HG03064 (cell line): Measurements from ENCODE around the gene DPRX.

Experiments used
- ATAC-seq: cut with Tn5 transposase; IDR thresholded peaks from one replicate; pipeline ENCODE4 v1.9.1; 2021; ENCODE audit warnings: low read depth; ENCODE audit not compliant: unreplicated experiment

DPRX gene, protein sequence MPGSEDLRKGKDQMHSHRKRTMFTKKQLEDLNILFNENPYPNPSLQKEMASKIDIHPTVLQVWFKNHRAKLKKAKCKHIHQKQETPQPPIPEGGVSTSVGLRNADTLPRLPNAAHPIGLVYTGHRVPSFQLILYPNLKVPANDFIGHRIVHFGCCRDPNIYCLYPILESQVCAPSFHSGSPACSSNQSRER

DNA sequence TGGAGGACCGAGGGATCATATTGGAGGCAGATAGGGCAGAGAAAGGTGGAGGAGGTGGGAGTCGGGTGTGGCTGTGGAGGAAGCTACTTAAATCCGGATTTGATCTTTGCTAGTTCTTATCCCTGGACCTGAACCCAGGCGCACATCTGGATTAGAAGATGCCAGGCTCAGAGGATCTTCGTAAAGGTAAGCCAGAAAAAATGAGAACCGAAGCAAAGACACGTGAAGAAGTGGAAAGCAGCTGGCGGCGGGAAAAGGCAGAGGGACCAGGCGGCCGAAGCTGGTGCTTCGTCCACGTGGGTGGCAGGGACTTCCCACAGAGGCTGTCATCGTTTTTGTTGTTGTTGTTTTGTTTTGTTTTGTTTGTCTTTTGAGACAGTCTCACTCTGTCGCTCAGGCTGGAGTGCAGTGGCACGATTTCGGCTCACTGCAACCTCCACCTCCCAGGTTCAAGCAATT lies at the start of gene DPRX:
TSS of gene DPRX (plus strand) at position 51 of the 459 bp plus-strand sequence. CDS start at position 159, 108 bp downstream.
- ATAC-seq, result no peak

DNA sequence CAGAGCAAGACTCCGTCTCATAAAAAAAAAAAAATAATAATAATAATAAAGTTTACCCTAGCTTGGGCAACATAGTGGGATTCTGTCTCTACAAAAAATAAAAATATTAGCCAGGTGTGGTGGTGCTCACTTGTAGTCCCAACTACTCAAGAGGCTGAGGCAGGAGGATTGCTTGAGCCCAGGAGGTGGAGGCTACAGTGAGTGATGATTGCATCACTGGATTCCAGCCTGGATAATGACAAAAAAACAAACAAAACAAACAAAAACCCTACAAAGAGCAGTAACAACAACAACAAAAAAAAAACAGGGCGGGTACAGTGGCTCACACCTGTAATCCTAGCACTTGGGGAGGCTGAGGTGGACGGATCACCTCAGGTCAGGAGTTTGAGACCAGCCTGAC lies 48.6 kb upstream of the DPRX start:
- ATAC-seq, result no peak

DNA sequence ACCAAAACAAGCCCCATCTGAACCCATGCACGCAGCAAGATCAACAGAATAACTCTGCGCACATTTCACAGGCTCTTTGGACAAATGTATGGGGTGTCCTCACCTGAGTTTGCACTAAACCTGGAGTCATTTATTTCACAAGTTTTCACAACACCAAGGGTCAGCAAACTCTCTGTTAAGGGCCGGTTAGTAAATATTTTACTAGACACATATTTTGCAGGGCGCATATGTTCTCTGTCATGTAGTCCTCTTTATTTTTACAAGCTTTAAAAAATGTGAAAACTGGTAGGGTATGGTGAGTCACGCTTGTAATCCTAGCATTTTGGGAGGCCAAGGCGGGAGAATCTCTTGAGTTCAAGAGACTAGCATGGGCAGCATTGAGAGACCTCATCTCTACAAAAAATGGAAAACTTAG lies 45.5 kb upstream of the DPRX start:
- ATAC-seq, result no peak

DNA sequence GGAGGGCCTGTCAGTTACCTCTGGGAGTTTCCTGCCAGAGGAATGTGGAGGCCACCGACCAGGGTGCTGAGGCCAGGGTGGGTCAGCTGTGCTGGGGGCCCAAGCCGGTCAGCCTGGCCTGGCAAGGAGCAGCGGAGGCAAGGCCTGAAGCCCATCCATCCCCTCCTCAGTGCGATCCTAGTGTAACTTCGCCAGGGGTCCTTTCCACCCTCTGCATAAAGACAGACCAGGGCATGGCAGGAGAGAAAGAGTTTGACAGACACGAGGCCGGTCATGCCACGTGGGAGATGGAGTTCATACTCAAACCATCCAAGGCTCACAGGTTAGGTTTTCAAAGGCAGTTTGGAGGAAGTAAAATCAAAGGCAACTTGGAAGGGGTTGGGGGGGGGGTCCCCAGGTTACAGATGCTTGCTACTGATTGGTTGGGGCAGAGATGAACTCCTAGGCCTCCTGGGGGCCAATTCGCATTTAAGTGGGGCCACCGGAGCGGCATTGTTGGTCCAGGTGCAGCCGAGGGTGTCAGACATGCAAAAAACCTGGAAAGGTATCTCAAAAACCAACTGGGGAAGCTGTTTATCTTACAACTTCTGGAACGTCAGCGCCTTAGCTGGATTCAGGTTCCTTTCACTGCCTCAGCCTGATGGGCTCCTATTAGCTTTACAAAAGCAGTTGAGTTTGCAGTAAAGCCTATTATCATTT lies 36.8 kb upstream of the DPRX start:
- no peak for ATAC-seq

DNA sequence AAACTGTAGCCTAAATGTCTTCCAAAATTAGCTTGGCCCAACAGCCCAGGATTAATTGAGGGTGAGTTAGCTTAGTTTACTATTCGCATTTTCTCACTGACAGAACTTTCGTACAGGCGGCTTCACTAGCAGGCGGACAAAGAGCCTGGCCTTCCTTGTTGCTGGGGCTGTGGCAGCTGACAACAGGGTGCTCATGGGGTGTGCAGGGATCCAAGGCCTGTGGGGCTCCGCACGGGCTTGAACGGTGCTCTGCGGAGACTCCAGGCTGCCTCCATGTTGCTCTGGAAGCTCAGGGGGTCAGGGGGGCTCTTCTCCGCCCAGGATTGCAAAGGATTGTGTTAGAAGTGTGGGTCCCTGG lies 36.3 kb upstream of the DPRX start:
- ATAC-seq, result no peak

DNA sequence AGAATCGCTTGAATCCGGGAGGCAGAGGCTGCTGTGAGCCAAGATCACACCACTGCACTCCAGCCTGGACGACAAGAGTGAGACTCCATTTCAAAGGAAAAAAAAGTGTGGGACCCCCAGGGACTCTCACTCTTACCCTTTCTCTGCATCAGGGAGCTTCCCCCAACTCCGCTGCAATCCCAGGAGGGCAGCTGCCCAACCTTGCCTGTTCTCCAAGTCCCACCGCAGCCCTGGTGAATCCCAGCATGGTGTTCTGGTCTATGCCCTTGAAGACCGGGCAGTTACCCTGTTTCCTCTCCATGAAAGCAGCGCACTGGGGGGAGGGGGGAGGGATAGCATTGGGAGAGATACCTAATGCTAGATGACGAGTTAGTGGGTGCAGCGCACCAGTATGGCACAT lies 35.7 kb upstream of the DPRX start:
- ATAC-seq, result no peak

DNA sequence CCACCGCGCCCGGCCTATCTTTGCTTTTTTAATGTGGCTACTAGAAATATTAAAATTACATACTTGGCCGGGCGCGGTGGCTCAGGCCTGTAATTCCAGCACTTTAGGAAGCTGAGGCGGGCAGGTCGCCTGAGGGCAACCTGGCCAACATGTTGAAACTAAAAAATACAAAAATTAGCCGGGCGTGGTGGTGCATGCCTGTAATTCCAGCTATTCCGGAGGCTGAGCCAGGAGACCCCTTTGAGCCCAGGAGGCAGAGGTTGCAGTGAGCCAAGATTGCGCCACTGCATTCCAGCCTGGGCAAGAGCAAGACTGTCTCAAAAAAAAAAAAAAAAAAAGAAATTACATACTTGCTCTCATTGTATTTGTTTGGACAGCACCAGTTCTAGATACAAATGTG lies 34.8 kb upstream of the DPRX start:
- ATAC-seq, result no peak

DNA sequence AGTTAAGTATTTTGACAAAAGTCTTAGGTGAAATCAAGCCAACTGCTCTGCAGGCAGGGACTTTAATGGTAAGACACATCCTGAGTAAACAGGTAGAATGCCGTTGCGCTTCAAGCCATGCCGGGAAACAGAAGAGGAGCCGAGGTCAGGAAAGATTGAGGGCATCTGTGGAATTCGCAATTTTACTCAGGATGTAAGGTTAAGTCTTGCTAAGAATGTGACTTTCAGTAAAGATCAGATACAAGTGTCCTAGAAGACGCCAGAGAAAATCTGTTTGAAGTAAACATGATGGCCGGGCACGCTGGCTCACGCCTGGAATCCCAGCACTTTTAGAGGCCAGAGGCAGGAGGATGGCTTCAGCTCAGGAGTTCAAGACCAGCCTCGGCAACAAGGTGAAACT lies 33.4 kb upstream of the DPRX start:
- no peak for ATAC-seq

DNA sequence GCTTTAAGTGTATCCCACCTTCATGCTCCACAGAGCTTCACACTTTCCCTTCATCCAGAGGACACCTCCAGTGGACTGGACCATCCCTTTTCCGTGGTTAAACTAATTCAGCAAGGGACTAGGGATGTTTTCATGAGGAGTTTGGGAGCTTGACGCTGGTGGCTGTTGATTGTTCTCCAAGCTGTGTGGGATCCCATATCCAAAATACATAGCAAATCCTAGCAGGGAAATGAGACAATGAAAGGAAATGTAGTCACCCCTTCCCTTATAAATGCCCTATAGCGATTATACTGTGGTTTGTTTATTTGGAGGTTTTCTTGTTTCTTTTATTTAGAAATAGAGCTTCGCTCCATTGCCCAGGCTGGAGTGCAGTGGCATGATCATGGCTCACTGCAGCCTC lies 31.6 kb upstream of the DPRX start:
- no peak for ATAC-seq

DNA sequence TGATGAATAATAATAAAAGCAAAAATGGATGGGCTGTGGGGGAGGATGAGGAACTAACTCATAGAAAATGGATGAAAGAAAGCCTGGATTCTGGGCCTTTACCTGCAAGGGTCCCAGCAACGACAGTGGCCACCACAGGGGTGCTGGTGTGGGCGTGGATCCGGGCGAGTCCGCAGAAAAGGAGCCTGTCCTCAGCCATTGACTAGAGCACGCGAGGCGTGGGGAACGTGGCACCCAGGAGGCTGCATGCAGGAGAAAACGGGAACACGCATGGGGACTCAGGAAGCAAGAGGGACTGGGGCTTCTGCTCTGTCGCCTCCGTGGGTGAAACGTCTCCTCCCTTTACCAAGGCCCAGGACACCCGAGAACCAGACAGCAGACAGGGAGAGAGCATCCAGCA lies 25.8 kb upstream of the DPRX start:
- ATAC-seq, result no peak

DNA sequence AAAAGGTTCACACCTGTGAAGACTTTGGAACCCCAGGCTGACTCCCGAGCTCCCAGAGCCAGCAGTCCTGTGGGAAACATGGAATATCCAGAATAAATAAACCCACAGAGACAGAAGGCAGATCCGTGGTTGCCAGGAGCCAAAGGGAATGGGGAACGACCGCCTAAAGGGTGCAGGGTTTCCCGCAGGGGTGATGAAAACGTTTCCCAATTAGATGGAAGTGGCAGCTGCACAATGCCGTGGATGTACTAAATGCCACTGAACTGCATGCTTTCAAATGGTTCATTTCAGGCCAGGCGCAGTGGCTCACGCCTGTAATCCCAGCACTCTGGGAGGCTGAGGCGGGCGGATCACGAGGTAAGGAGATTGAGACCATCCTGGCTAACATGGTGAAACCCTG lies 23.4 kb upstream of the DPRX start:
- ATAC-seq, result no peak

DNA sequence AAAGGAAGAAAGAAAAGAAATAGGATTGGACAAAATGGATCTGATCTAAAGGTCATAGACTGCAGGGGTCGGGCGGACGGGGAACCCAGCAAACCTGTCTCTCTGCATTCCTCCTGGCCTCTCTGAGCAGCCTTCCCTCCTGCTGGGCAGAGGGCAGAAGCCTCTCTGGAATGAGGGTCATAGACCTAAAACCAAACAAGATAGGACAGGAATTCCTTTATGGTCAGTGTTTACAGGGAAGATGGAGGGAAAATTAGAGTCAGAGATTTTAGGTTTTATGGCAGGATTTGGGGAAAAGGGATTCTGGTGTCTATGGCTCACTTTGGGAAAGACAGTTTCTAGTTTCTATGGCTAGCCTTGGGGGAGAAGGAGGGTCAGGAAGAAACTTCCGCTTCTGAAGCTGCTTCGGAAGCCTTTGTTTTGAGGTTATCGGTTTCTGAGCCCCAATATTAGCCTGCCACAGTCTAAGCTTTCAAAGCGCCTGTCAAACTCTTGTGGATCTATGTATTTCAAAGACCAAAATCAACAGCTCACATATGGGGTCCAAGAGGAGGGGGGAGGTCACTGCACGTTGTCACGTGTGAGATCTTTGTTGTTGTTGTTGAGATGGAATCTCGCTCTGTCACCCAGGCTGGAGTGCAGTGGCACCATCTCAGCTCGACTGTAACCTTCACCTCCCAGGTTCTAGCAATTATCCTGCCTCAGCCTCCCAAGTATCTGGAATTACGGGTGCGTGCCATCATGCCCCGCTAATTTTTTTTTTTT lies 18.9 kb upstream of the DPRX start:
- no peak for ATAC-seq

DNA sequence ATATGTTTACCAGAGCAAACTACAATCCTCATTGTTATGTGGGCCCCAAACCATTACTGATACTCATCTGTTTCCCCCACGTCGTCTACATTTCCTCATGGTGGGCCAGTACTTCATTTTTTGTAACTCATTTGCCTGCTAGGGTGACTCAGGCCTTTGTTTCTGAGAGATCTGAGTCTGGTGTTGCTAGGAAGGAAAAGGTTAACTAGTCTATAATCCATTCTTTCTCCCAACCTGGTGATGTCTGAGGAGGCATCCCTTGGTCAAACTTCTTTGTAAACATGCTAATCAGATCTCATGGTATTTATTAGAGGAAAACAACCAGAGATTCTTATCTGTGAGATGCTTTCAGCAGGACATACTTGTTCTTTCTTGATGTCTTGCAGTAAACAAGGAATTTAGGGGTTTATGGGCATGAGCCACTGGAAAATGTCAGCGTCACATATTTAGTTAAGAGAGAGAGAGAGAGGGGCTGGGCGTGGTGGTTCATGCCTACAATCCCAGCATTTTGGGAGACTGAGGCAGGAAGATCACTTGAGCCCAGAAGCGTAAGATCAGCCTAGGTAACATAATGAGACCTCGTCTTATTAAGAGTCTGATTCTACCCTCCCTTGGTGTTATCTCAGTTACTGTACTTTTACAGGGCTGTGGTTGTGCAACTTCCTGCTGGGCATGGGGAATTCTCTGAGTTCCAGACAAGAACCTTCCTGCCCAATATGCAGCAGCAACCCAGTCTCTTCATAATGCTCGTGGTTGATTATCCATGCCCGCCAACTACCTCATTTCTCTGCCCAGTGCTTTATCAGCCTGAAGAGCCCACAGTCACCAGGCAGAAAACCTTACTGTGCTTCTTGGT lies 9.7 kb upstream of the DPRX start:
- ATAC-seq, result no peak

DNA sequence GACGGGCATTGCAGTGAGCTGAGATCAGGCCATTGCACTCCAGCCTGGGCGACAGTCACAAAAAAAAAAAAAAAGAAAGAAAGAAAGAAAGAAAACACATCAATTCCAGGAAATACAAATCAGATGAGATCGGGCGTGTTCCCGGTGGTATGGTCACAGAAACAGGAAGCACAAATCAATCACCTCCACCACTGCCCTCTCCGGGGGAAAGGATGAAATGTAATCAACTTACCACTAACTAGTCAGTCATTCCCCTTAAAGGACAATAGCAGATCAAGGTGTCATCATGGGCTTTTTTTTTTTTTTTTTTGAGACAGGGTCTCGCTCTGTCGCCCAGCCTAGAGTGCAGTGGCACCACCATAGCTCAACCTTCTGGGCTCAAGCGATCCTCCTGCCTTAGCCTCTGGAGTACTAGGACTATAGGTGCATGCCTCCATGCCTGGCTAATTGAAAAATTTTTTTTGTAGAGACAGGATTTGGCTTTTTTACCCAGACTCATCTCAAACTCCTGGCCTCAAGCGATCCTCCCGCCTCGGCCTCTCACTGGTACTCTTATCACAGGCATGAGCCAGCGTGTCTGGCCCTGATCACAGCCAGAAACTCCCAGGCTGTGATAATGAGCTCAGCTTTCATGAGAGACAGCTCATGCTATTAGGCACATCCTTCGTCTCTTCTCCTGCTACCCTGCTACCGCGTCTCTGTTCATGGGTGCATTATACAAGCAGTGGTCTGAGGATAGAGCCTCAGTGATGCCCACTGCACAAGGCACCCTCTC lies 6.8 kb upstream of the DPRX start:
- ATAC-seq, result no peak

DNA sequence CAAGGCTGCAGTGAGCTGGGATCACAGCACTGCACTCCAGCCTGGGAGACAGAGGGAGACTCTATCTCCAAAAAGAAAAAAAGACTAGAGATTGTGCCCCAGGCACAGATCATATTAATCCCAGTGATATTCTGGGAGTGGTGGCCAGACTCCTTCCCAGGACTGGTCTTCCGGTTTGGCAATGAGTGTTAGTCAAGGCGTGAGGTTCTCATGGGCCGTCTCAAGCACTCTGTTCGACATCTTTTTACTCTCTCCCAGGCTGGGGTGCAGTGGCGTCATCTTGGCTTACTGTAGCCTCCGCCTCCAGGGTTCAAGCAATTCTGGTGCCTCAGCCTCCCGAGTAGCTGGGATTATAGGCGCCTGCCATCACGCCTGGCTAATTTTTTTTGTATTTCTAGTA lies 5.3 kb upstream of the DPRX start:
- no peak for ATAC-seq

DNA sequence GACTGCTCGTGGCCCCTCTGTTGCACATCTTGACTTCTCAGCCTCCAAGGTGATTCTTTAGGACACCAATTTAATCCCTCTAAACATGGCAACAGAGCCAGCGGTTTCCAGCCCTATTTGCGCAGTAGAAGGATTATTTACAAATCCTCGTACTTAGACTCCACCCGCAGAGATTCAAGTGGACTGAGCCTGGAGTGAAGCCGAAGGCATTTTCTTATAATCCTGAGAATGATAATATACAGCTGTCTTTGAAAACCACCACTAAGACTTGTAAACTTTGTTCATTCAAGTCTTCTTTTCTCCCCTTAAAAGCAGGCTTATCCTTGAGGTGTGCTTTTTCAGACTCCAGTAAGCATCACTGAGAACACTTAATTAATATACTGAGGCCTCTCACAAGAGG lies 4.8 kb upstream of the DPRX start:
- ATAC-seq, result no peak

DNA sequence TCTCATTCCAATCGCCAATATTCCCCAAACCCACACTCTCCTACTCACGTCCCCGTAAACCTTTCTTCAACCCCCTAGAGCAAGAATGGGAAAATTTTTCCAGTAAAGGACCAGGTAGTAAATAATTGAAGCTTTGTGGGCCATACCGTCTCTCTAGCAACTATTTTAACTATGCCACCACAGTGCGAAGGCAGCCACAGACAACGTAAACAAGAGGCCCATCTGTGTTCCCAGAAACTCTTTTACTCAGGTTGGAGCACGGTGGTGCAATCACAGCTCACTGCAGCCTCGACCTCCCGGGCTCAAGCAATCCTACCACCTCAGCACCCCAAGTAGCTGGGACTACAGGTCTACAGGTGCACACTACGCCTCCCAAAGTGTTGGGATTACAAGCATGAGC lies 3.0 kb downstream of the DPRX start:
- ATAC-seq, result no peak

DNA sequence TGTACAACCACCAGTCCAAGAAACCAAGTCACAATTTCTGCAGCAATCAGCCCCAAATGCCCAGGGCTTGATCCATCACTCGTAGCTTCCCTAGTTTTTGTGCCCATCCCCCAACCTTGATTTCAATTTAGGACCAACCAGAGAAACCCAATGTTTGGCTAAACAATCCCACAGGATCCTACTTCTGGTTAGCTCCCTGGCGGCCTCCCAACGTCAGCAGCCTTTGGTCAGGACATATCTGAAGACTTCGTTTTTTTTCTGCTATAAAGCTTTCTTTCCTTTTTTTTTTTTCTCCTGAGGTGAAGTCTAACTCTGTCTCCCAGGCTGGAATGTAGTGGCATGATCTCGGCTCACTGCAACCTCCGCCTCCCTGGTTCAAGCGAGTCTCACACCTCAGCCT lies 7.7 kb downstream of the DPRX start:
- no peak for ATAC-seq

DNA sequence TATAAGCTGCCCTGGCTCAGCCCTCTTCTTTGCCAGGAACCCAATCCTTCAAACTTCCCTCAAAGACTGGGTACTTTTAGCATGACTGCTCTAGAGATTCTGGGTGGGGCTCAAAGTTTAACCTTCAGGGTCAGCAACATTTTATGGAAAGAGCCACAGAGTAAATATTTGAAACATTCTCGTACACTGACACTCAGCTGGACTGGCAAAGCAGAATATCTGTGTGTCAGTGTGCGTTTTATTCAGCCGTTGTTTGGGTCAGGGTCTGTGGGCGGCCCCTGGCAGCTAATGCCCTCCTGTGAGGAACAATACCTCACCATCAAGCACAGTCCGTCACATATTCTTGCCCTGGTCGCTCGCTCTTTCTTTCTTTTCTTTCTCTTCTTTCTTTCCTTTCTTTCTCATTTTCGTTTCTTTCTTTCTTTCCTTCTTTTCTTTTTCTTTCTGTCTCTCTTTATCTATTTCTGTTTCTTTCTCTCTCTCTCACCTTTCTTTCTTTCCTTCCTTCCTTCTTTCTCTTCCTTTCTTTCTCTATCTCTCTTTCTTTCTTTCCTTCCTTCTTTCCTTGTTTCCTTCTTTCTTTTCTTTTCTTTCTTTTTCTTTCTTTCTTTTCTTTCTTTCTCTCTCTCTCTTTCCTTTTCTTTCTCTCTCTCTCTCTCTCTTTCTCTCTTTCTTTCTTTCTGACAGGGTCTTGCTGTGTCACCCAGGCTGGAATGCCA lies 10.7 kb downstream of the DPRX start:
- no peak for ATAC-seq
